Activated T-helper 2 cell treated with anti-CD3 and anti-CD28 coated beads, Interferon-gamma antibody, Interleukin-2, Interleukin-4, amounts not matched to agents 10 μg/mL and 5 μg/mL and 100 μg/mL, durations not matched to agents 14 hours and 24 hours and 36 hours (primary cell): ENCODE data around the gene LHFPL3. TPM values are rescaled to one million over a fixed set of nuclear protein-coding genes. Genes with fewer than 3 reads are reported as not detected.

Experiments
- DNase-seq: peaks from one replicate; pipeline ENCODE4 v3.0.0; 2021; ENCODE audit warnings: low spot score
- H3K27ac Mint-ChIP-seq: one replicate; pipeline ENCODE4 v1.8.0; 2021; ENCODE audit warnings: mixed read lengths
- H3K27me3 Mint-ChIP-seq: one replicate; pipeline ENCODE4 v1.8.0; 2021; ENCODE audit warnings: low read depth, mixed read lengths
- H3K36me3 Mint-ChIP-seq: one replicate; pipeline ENCODE4 v1.8.0; 2021; ENCODE audit warnings: low read depth, mixed read lengths
- H3K4me1 Mint-ChIP-seq: one replicate; pipeline ENCODE4 v1.8.0; 2021; ENCODE audit warnings: low read depth, mixed read lengths
- H3K4me3 Mint-ChIP-seq: one replicate; pipeline ENCODE4 v1.8.0; 2021; ENCODE audit warnings: low read depth, mild to moderate bottlenecking, moderate library complexity, mixed read lengths
- H3K9me3 Mint-ChIP-seq: one replicate; pipeline ENCODE4 v1.8.0; 2021; ENCODE audit warnings: mixed read lengths
- intact Hi-C: fragments of 100-400 bp; cut with micrococcal nuclease; formaldehyde crosslinking; loops from one replicate; pipeline ENCODE4 v1.15.1; 2023
- total RNA-seq: library from RNA; stranded (reverse); gene quantifications from 2 replicates; pipeline ENCODE4 v1.2.3, GENCODE V29; 2022

Gene LHFPL3
- total RNA-seq, 1 donor from 2014 or later = not detected

- intact Hi-C loops = no loop called here
- peak overlapping the region; percentile 5 for H3K4me3 Mint-ChIP-seq
- H3K27ac Mint-ChIP-seq = peak overlapping the region; percentile 36
Observed at GRCh38 chr7:104938741-104939390, 610.5 kb downstream of the LHFPL3 start.

GRCh38 chr7:104940023-104940710, 611.8 kb downstream of the LHFPL3 start:
- Mint-ChIP-seq H3K4me3 (peak overlapping the region; percentile 97), H3K36me3 (peaks cover 40% of the 10 kb centered on the region), H3K9me3 (no peaks in the 10 kb centered on the region), H3K27me3 (no peaks in the 10 kb centered on the region), H3K27ac (peak overlapping the region; percentile 99), H3K4me1 (peaks cover 26% of the 10 kb centered on the region)
- intact Hi-C loops = loop anchor here (5.0 kb wide), 2 partner anchors 867 to 1082 kb away; no protein-coding TSS in a partner anchor
- no peak for DNase-seq

More at GRCh38 chr7:104938741-104939390, 610.5 kb downstream of the LHFPL3 start:
- H3K4me1 Mint-ChIP-seq = peaks cover 18% of the 10 kb centered on the region
- H3K36me3 Mint-ChIP-seq = peaks cover 31% of the 10 kb centered on the region
- no peak for DNase-seq
- no peaks in the 10 kb centered on the region for H3K9me3 Mint-ChIP-seq
- H3K27me3 Mint-ChIP-seq = no peaks in the 10 kb centered on the region

GRCh38 chr7:104943502-104944343, 615.3 kb downstream of the LHFPL3 start:
- peak; percentile 78 for DNase-seq
- Mint-ChIP-seq H3K36me3 (peaks cover 69% of the 10 kb centered on the region), H3K27ac (peak overlapping the region; percentile 99), H3K27me3 (no peaks in the 10 kb centered on the region), H3K9me3 (no peaks in the 10 kb centered on the region), H3K4me1 (peaks cover 50% of the 10 kb centered on the region), H3K4me3 (peak overlapping the region; percentile 97)
- intact Hi-C loops = loop anchor here (1.0 to 5.0 kb wide), 7 partner anchors 40 to 1079 kb away; partner anchors contain the start of gene RINT1

GRCh38 chr7:104945599-104945956, 617.2 kb downstream of the LHFPL3 start:
- no peaks in the 10 kb centered on the region for H3K9me3 Mint-ChIP-seq
- intact Hi-C loops = loop anchor here (1.0 to 5.0 kb wide), 5 partner anchors 12 to 1342 kb away; partner anchors contain the start of gene RINT1
- H3K4me1 Mint-ChIP-seq = peaks cover 50% of the 10 kb centered on the region
- H3K36me3 Mint-ChIP-seq = peaks cover 79% of the 10 kb centered on the region
- H3K27ac Mint-ChIP-seq = peak overlapping the region; percentile 99
- no peak for DNase-seq
- H3K27me3 Mint-ChIP-seq = no peaks in the 10 kb centered on the region
- H3K4me3 Mint-ChIP-seq = peak overlapping the region; percentile 97

- no peaks in the 10 kb centered on the region for H3K27me3 Mint-ChIP-seq
- H3K4me1 Mint-ChIP-seq = peaks cover 56% of the 10 kb centered on the region
Observed at GRCh38 chr7:104946338-104946737, 617.9 kb downstream of the LHFPL3 start.

GRCh38 chr7:104950006-104950405, 621.6 kb downstream of the LHFPL3 start:
- no peak for DNase-seq
- H3K4me1 Mint-ChIP-seq = peaks cover 63% of the 10 kb centered on the region
- intact Hi-C loops = no loop called here
- peak overlapping the region; percentile 73 for H3K27ac Mint-ChIP-seq
- no peaks in the 10 kb centered on the region for H3K27me3 Mint-ChIP-seq
- peaks cover 79% of the 10 kb centered on the region for H3K36me3 Mint-ChIP-seq
- H3K4me3 Mint-ChIP-seq = no peak overlapping the region
- no peaks in the 10 kb centered on the region for H3K9me3 Mint-ChIP-seq

More at GRCh38 chr7:104946338-104946737, 617.9 kb downstream of the LHFPL3 start:
- no peak for DNase-seq
- Mint-ChIP-seq H3K27ac (peak overlapping the region; percentile 99), H3K9me3 (no peaks in the 10 kb centered on the region), H3K4me3 (no peak overlapping the region), H3K36me3 (peaks cover 79% of the 10 kb centered on the region)
- intact Hi-C loops = loop anchor here (5.0 kb wide), 1 partner anchor 1341 kb away; no protein-coding TSS in a partner anchor

GRCh38 chr7:104950754-104951153, 622.4 kb downstream of the LHFPL3 start:
- Mint-ChIP-seq H3K9me3 (no peaks in the 10 kb centered on the region), H3K4me3 (no peak overlapping the region), H3K36me3 (peaks cover 76% of the 10 kb centered on the region), H3K27me3 (no peaks in the 10 kb centered on the region), H3K27ac (peak overlapping the region; percentile 61), H3K4me1 (peaks cover 62% of the 10 kb centered on the region)
- DNase-seq = no peak
- intact Hi-C loops = no loop called here

- DNase-seq = no peak
- Mint-ChIP-seq H3K4me3 (peak overlapping the region; percentile 19), H3K27ac (peak overlapping the region; percentile 61), H3K9me3 (no peaks in the 10 kb centered on the region), H3K36me3 (peaks cover 72% of the 10 kb centered on the region), H3K27me3 (no peaks in the 10 kb centered on the region), H3K4me1 (peaks cover 64% of the 10 kb centered on the region)
- intact Hi-C loops = no loop called here
Observed at GRCh38 chr7:104951546-104951945, 623.1 kb downstream of the LHFPL3 start.

- H3K9me3 Mint-ChIP-seq = peaks cover 3% of the 10 kb centered on the region
- H3K4me3 Mint-ChIP-seq = peak overlapping the region; percentile 57
- peak overlapping the region; percentile 96 for H3K27ac Mint-ChIP-seq
- H3K4me1 Mint-ChIP-seq = peaks cover 64% of the 10 kb centered on the region
- no peaks in the 10 kb centered on the region for H3K27me3 Mint-ChIP-seq
- DNase-seq = no peak
- intact Hi-C loops = loop anchor here (5.0 kb wide), 2 partner anchors 818 to 1392 kb away; no protein-coding TSS in a partner anchor
- peaks cover 69% of the 10 kb centered on the region for H3K36me3 Mint-ChIP-seq
Observed at GRCh38 chr7:104955276-104955675, 626.9 kb downstream of the LHFPL3 start.

Other genes with a start within 250 kb of the LHFPL3 start
- gene ORC5, start 120.6 kb upstream of the LHFPL3 start, total RNA-seq = 25.0 and 28.3 TPM in 2 replicates